ENCODE data around the gene TSPAN2.

- TF ChIP-seq CTCF (IDR thresholded peaks at IDR 0.05) (peak; percentile 87 to 96 (median 95)), POLR2AphosphoS5 (IDR thresholded peaks at IDR 0.05) (no peak), POLR2A (IDR thresholded peaks at IDR 0.05) (no peak)
Observed at GRCh38 chr1:115112496-115113375, 23.4 kb upstream of the TSPAN2 start.
